ENCODE results near the gene PPT1. TPM values are rescaled to one million over a fixed set of nuclear protein-coding genes. Genes with fewer than 3 reads are reported as not detected.

PPT1 gene
- total and polyA plus RNA-seq, 2 of the 13 experiments (the other 11 are each of a cell fraction or from before 2014, with no cell fraction given), result 129 TPM

GRCh38 chr1:40040511-40041465, 56.3 kb downstream of the PPT1 start, which contains the start of gene CAP1 (continued):
- TF ChIP-seq ZBED4 (CRISPR knock-in tag; IDR thresholded peaks at IDR 0.05; ENCODE audit: borderline replicate concordance), result no peak; the same call in 1 of the 2 replicates
- peak; percentile 44; the same call in 1 of the 2 replicates for TF ChIP-seq ZNF543 (CRISPR knock-in tag; IDR thresholded peaks at IDR 0.05)
- no peak for TF ChIP-seq ZNF431 (CRISPR knock-in tag; IDR thresholded peaks at IDR 0.05; ENCODE audit: borderline replicate concordance, low read depth)
- TF ChIP-seq ZNF589 (CRISPR knock-in tag; conservative IDR thresholded peaks at IDR 0.05), result no peak
- TF ChIP-seq SNAI1 (CRISPR knock-in tag; IDR thresholded peaks at IDR 0.05; ENCODE audit: borderline replicate concordance), result no peak
- TF ChIP-seq CERS6 (CRISPR knock-in tag; IDR thresholded peaks at IDR 0.05), result no peak
- TF ChIP-seq STAT6 (CRISPR knock-in tag; IDR thresholded peaks at IDR 0.05; ENCODE audit: borderline replicate concordance), result peak; percentile 66; the same call in 1 of the 2 replicates
- 0 out of 2 replicates have a peak, but pooled peaks have one; percentile 21 for TF ChIP-seq ZBTB2 (CRISPR knock-in tag; IDR thresholded peaks at IDR 0.05; ENCODE audit: low read depth)
- TF ChIP-seq ZNF777 (CRISPR knock-in tag; IDR thresholded peaks at IDR 0.05), result no peak
- TF ChIP-seq ZBTB46 (CRISPR knock-in tag; IDR thresholded peaks at IDR 0.05; ENCODE audit: borderline replicate concordance), result no peak
- no peak for TF ChIP-seq HOXA7 (CRISPR knock-in tag; IDR thresholded peaks at IDR 0.05)
- TF ChIP-seq ZFP82 (CRISPR knock-in tag; IDR thresholded peaks at IDR 0.05; ENCODE audit: borderline replicate concordance), result peak; percentile 65; the same call in 1 of the 2 replicates
- TF ChIP-seq CHD4 (IDR thresholded peaks at IDR 0.05; ENCODE audit: borderline replicate concordance, low read length), result no peak
- no peak; the same call in 1 of the 2 replicates for TF ChIP-seq HDAC2 (CRISPR knock-in tag; IDR thresholded peaks at IDR 0.05)
- no peak for TF ChIP-seq ATM (IDR thresholded peaks at IDR 0.05; ENCODE audit: borderline replicate concordance)
- TF ChIP-seq PLRG1 (conservative IDR thresholded peaks at IDR 0.05), result no peak
- no peak for TF ChIP-seq JARID2 (CRISPR knock-in tag; IDR thresholded peaks at IDR 0.05; ENCODE audit: insufficient replicate concordance)
